HG02973 (cell line): ENCODE results near the gene CLDN1.
"Not testable (repeated sequence)": the region's sequence is repeated elsewhere in the genome, so short reads cannot be mapped to it uniquely, and the experiment has no call there.

Source experiments
- ATAC-seq: cut with Tn5 transposase; IDR thresholded peaks from one replicate; pipeline ENCODE4 v1.9.1; 2021; ENCODE audit warnings: moderate library complexity; ENCODE audit not compliant: unreplicated experiment

The CLDN1 gene

DNA sequence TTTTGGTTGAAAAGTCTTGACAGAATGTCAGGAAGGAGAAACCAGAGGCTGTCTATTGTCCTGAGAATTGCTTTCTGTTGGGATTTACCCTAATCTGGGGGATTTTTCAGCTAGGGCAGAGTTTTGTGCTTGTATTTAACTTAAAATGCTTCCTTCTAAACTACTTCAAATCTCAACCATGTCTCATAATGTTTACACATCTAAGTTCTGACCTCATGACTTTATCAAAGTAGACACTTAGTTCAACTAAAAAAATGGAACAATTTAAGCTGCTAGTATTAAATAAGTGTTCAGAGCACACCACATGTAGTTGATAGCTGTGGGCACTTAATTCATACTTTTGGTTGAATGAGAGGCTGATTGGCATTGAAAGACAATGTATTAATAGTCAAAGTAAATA is 28.2 kb downstream of the CLDN1 start:
- ATAC-seq: no peak

DNA sequence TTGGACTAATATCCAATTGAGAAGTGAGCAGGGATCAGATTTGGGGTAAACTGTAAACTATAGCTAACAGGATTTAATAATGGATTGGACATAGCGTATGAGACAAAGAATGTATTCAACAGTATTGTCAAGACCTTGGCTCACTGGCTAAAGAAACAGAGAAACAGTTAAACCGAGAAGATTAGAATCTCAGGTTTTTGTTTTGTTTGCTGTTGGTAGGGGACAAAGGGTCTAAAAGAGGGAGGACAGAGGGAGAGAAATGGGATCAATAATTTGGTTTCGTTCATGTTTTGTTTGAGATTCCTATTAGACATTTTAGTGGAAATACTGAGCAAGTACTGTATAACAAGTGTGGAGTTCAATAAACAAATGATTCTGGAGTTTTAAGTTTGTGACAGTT is 28.6 kb downstream of the CLDN1 start:
- no peak for ATAC-seq

DNA sequence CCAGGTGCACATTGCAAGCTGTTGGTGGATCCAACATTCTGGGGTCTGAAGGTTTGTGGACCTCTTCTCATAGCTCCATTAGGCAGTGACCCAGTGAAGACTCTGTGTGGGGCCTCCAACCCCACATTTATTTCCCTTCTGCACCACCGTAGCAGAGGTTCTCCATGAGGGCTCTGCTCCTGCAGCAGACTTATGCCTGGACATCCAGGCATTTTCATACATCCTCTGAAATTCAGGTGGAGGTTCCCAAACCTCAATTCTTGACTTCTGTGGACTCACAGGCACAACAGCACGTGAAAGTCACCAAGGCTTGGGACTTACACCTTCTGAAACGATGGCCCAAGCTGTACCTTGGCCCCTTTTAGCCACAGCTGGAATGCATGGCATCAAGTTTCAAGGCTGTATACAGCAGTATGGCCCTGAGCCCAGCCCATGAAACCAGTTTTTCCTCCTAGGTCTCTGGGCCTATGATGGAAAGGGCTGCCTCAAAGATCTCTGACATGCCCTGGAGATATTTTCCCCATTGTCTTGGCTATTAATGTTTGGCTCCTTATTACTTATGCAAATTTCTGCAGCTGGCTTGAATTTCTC is 30.2 kb downstream of the CLDN1 start:
- ATAC-seq: no peak

DNA sequence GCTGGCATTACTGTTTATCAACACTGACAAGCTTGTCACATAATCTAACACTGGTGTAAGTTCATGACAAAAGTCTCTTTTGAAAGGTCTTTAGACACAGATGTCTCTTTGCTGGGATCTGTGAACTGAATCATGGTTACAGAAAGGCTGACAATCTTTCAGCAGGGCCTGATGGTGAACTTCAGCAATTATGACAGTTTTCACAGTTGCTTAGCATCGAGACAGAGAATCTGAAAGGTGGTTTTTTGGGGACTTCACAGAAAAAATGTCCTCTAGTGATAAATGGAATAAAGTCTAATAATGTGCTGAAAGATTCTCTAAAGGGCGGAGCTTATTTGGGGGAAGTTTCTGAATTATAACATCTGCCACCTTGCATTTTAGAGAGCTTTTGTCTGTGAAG is 32.3 kb downstream of the CLDN1 start:
- no peak for ATAC-seq

DNA sequence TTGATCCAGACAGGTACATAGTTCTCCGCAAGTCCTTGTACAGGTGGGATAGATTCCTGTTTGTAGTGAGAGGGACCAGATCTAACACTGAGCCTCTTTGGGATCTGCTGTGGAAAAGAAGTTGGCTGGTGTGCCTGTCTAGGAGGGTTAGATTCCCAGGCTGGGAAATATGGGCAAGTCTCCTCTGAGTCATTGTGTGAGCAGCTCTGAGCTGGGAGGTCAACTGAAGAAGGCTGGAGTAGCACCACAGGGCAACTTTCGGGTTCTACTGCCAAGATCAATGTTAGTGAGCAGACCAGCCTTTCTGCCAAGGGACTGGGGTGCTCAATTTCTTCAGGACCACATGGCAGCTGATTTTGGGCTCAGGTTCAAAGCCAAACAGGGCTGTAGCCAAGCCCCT is 33.4 kb downstream of the CLDN1 start:
- ATAC-seq: no peak

DNA sequence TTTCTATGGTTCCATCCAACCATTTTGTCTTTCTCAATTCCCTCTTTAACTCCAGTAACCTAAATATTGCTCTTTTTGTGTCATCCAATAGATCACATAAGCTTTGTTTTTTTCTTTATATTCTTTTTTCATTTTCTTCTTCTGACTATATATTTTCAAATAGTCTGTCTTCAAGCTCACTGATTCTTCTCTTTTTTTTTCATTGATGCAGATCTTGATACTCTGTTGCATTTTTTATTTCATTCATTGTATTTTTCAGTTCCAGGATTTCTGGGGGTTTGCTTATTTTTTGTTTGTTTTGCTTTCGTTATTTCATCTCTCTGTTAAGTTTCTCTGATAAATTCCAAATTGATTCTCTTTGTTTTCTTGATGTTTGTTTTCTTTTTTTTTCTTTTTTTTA is 36.2 kb downstream of the CLDN1 start:
- ATAC-seq: no peak

DNA sequence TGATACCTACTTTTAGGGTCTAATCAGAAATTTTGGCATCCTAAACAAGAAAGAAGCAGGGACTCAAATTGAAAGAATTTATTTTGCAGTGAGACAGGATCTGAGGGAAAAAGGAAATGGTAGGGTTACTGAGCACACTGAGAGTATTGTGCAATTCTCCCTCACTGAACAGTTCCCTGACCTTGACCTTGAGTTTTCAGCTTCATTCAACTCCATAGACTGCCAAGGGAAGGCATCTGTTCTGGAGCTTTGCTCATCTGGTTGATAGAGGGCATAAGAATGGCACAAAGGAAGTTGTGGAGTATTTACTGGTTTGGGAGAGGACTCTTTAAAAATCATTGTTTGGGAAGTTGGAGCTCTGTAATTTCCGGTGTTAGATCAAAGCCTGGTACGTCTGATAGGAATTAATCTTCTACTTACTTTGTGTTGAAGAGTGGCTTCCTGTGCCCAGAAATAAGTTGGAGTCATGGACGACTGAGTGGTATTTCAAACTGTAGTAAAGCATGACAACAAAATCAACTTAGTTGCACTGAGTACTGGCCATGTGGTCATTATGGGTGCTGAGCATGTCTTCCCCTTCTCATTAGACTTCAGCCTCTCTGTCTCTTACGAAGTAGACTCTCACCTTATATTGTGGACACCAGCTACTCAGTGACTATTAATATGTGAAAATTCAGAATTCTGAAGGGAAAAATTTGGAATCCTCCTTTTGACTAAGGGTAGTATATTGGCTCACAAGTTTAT is 40.8 kb downstream of the CLDN1 start:
- no peak for ATAC-seq

DNA sequence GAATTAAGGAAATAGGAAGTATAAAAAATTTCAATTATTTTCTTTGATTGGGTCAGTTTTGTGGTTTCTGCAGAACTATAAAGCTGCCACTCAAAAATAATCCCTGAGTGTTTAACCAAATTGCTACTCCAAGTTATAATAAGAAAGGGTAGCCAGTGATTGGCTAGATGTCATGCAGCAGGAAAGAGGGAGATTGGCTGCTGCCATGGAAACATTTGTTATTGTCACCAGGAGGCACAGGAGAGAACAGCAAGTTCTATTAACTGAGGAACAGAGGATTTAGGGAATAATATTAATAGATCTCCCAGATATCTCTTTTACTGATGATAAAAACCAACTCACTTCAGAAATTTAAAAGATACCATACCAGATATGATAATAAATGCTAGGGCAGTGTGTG is 42.6 kb downstream of the CLDN1 start:
- no peak for ATAC-seq

DNA sequence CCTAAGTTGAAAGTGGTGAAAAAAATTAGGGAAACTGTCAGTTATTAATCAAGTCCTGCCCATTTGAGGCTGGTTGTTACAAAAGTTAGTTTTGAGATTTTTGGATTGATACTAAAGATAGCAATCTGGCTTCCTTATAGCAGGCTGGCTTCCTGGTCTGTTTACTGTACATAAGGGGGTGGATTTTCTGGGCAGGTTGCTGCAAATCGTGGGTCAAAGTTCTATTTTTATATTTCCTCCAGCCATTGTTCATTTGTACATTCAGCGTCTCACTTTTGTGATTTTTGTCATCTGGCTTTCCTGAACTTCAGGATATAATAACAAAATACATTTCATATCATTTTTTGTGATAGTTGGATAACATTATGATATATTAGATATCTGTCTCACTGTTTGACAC is 49.5 kb downstream of the CLDN1 start:
- ATAC-seq: no peak

DNA sequence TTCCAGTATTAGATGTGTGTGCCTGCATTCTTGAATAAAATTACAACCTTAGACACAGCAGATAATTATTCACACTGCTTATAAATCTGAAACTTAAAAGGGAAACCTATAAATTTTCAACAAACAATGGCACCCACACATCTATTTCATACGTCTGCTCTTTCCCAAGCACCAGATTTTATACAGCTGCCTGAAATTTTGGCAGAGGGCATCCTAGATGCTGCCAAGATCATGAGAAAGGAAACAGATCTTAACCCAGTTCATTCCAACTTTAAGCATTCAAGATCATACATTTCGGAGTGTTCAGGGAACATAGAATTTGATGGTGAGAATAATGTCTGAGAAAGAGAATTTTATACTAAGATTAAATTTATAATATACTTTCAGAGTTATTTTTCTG is 53.1 kb downstream of the CLDN1 start:
- ATAC-seq: no peak

DNA sequence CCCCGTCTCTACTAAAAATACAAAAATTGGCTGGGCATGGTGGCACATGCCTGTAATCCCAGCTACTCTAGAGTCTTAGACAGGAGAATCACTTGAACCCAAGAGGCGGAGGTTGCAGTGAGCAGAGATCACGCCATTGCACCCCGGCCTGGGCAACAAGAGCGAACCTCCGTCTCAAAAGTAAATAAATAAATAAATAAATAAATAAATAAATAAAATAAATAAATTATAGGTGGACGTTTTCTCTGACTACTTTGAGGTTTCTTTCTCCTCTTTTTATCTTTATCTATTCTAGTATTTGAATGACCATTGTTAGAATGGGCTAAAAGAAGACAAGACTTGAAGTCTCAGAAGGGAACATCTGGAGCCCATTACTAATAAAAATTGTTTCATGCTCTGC is 54.8 kb downstream of the CLDN1 start:
- ATAC-seq: not testable (repeated sequence)

DNA sequence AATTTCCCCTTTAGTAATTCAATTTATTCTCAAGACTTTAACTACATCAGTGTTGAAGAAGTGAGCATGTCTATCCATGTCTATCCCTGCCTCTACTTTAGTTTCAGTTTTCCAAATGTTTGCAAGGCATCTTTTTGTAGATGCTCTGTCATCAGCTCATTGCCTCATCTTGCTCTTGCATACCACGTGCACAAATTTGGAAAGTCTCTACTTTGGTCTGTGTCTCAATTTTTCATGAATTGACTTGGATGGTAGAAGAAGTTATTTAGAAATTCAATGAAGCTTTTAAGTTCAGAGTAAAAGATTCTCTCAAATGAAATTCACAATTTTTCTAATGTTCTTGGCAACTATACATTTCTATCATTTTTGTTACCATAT is 55.3 kb downstream of the CLDN1 start:
- ATAC-seq: no peak

DNA sequence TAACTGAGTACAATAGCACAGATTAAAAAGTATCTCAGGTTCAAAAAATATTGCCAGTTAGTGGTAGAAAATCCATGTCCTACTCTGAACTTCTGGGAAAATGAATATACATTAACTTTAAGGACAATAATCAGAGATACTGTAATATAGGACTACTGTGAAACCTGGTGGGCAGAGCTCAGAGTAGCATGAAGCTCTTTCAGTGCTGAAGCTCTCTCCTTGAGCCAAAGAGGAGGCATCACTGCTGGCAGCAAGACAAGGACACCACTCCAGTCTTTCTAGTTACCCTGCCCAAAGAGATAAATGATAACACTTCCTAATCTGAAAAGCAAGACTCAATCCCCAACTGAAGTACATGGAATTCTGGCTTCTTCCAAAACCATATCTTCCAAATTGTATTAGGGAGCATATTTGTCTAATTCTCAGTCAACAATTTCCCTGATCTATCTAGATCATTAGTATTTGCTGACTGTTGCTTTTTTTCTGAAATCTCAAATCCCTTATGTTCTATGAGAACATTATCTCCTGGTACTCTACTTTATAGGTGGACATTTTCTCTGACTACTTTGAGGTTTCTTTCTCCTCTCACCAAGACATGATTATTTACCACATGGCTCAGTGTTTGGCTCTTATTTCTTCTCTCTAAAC is 55.9 kb downstream of the CLDN1 start:
- ATAC-seq: no peak

DNA sequence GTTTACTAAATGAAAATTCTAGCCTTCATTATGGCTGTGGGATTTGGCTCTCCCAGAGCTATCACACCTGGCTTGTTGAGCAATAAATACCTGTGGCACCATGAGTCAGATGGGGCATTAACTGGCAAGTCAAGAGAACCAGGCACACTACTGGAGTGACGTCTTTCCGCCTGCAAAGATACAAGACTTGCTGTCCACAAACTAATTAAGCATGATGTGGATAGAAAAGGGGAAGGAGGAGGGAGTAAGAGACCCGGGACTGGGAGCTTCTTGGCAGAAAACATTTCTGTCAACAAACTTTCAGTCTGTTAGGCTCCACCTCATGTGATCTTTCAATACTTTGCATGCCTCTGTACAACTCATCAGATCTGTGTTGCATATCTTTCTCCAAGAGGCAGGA is 56.5 kb downstream of the CLDN1 start:
- no peak for ATAC-seq

DNA sequence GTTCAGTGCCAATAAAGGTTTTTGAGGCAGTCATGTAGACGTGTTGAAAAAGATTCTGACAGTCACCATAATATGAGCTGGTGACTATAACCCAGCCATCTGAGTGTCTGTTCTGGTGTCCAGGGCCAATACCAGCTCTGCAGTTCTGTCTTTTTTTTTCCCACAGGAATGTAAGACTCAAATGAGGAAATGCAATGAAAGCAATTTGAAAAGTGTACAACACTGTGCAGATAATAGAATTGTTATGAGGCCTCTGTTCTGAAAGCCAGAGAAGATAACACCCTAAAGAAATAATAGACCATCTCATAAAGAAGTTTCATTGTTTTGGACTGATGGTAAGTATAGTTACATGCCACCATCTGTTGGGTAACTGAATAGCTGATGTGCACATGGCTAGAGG is 57.1 kb downstream of the CLDN1 start:
- ATAC-seq: no peak

DNA sequence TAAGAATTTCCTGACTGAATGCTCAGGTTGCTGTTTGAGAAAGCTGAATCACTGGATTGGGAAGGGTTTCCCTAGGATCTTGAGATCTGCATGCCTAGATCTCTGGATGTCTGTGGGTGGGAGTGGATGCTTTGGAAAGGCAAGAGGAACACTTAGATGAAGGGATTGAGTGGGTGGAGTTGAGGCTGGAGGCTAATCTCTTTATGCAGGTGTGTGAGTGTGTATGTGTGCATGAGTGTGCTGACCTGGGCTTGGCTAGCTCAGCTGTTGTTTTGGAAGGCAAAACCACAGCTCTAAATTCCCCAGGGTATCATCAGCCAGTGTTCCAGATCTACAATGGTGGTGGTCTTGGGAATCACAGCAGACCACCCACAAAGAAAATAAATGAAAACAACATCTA is 60.5 kb downstream of the CLDN1 start:
- ATAC-seq: no peak

DNA sequence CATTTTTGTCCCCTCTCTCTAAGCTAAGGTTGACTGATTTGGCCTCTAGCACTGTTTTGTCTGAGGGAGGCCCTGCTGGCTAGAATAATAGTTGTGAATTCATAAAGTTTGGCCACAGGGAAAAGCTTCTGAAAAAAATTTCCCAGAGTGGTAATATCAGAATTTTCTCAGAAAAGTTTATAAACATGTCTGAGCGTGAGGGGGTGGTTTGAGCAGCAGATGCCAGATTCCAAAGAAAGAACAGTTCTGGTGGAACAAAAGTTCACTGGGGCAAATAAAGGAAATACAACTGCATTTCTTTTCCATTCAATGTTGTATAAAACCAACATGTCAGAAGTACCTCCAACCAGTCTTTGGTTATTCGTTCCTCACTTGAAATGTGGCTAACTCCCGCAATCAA is 61.2 kb downstream of the CLDN1 start:
- ATAC-seq: no peak

DNA sequence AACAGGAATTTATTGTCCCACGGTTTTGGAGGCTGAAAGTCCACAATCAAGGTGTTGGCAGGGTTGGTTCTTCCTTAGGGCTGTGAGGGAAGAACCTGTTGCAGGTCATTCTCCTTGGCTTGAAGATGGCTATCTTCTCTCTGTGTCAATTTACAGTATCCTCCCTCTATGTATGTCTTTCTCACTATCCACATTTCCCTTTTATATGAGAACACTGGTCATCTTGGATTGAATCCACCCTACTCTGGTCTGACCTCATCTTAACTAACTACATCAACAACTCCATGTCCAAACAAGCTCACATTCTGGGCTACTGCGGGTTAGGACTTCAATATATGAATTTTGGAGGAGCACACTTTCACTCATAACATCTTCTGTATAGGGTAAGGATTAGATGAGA is 61.9 kb downstream of the CLDN1 start:
- no peak for ATAC-seq

DNA sequence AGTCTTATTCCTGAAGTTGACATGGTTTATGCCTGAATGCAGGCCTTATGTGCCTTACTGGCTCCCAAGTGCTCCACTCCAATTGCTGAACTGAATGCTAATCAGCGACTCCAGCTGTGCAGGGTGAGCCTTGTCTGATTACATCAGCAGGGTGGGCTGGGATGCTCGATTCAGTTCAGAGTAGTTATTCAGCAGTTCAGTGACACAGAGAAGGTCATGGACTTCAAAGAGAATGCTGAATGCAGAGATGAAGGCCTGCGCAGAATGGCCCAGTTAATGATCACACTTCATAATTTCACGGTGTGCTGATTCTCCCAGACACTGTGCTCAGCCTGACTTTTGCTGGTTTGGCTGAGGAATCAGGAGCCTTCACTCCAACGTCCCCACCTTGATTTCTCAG is 63.6 kb downstream of the CLDN1 start:
- ATAC-seq: no peak
